Activated CD8-positive, alpha-beta memory T cell treated with anti-CD3 and anti-CD28 coated beads for 4 hours (primary cell): ENCODE results near the gene GRIK3.

Experiments used
- DNase-seq, 2 donors: peaks; one replicate each; pipeline ENCODE4 v3.0.0-alpha.2; 2020; ENCODE audit warnings: low read depth in 2 of 2

GRIK3 gene

GRCh38 chr1:36765785-36766300 lies 268.5 kb downstream of the GRIK3 start:
- DNase-seq = no peak

GRCh38 chr1:36764798-36765197 lies 269.5 kb downstream of the GRIK3 start:
- no peak for DNase-seq

GRCh38 chr1:36763771-36764170 lies 270.5 kb downstream of the GRIK3 start:
- DNase-seq = no peak

- DNase-seq = no peak
These were observed 272.1 kb downstream of the GRIK3 start for GRCh38 chr1:36762174-36762573.

GRCh38 chr1:36761113-36761512 lies 273.2 kb downstream of the GRIK3 start:
- no peak for DNase-seq

GRCh38 chr1:36760081-36760480 lies 274.2 kb downstream of the GRIK3 start:
- no peak for DNase-seq

GRCh38 chr1:36759355-36759754 lies 275.0 kb downstream of the GRIK3 start:
- DNase-seq = no peak

- DNase-seq = no peak
These were observed 278.7 kb downstream of the GRIK3 start for GRCh38 chr1:36755303-36756230.

GRCh38 chr1:36754366-36754765 lies 279.9 kb downstream of the GRIK3 start:
- no peak for DNase-seq

GRCh38 chr1:36753451-36753850 lies 280.9 kb downstream of the GRIK3 start:
- no peak for DNase-seq

- no peak for DNase-seq
These were observed 281.4 kb downstream of the GRIK3 start for GRCh38 chr1:36752891-36753361.

- DNase-seq = no peak
These were observed 281.9 kb downstream of the GRIK3 start for GRCh38 chr1:36752431-36752830.

GRCh38 chr1:36751525-36751924 lies 282.8 kb downstream of the GRIK3 start:
- DNase-seq = no peak

- DNase-seq = no peak
These were observed 285.8 kb downstream of the GRIK3 start for GRCh38 chr1:36748466-36748865.
